ENCODE results near the gene SMC6.

The SMC6 gene

GRCh38 chr2:17762451-17762850 is 8.8 kb upstream of the SMC6 start:
- H3K4me3 ChIP-seq (ENCODE audit: low read depth, low read length): no peak overlapping the region
- H3K9ac ChIP-seq (ENCODE audit: low read length): no peak overlapping the region
- no peaks in the 10 kb centered on the region for H3K4me1 ChIP-seq (ENCODE audit: control insufficient read depth, insufficient read depth, low read length)
- peaks cover 58% of the 10 kb centered on the region for H3K36me3 ChIP-seq (ENCODE audit: control insufficient read depth, insufficient read depth, low read length)
- H3K27ac ChIP-seq (ENCODE audit: low read depth, low read length): no peak overlapping the region
- H3K9me3 ChIP-seq (ENCODE audit: control insufficient read depth, insufficient read depth, low read depth, low read length): no peaks in the 10 kb centered on the region
- no peaks in the 10 kb centered on the region for H3K27me3 ChIP-seq (ENCODE audit: control insufficient read depth, insufficient read depth, low read length)

GRCh38 chr2:17759805-17760204 is 6.2 kb upstream of the SMC6 start:
- H3K4me1 ChIP-seq (ENCODE audit: control insufficient read depth, insufficient read depth, low read length): no peaks in the 10 kb centered on the region
- H3K36me3 ChIP-seq (ENCODE audit: control insufficient read depth, insufficient read depth, low read length): peaks cover 40% of the 10 kb centered on the region
- no peaks in the 10 kb centered on the region for H3K9me3 ChIP-seq (ENCODE audit: control insufficient read depth, insufficient read depth, low read depth, low read length)
- H3K9ac ChIP-seq (ENCODE audit: low read length): no peak overlapping the region
- H3K4me3 ChIP-seq (ENCODE audit: low read depth, low read length): no peak overlapping the region
- no peak overlapping the region for H3K27ac ChIP-seq (ENCODE audit: low read depth, low read length)
- H3K27me3 ChIP-seq (ENCODE audit: control insufficient read depth, insufficient read depth, low read length): no peaks in the 10 kb centered on the region

- H3K4me3 ChIP-seq (ENCODE audit: low read depth, low read length): no peak overlapping the region
- no peaks in the 10 kb centered on the region for H3K27me3 ChIP-seq (ENCODE audit: control insufficient read depth, insufficient read depth, low read length)
- H3K9ac ChIP-seq (ENCODE audit: low read length): no peak overlapping the region
- H3K9me3 ChIP-seq (ENCODE audit: control insufficient read depth, insufficient read depth, low read depth, low read length): no peaks in the 10 kb centered on the region
- peaks cover 27% of the 10 kb centered on the region for H3K36me3 ChIP-seq (ENCODE audit: control insufficient read depth, insufficient read depth, low read length)
- no peak overlapping the region for H3K27ac ChIP-seq (ENCODE audit: low read depth, low read length)
- H3K4me1 ChIP-seq (ENCODE audit: control insufficient read depth, insufficient read depth, low read length): no peaks in the 10 kb centered on the region
These were observed 4.5 kb upstream of the SMC6 start for GRCh38 chr2:17758118-17758517.

DNA sequence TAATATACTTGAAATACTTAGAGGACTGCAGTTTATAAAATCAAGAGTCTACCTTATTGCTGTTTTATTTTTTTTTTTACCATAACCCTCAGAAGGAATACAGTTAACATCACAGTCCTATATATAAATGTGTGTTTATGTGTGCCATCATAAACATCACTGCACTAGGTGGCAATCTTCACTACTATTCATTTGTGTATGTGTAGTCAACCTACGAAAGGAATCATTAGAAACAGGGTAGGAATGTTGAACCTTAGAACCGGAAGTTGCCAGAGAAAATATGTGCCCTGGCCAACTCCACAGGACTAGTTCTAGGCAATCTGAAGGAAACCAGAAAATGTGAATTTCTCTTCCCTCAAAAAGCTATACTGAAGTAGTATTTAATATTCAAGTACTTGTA is 3.7 kb upstream of the SMC6 start:
- H3K4me1 ChIP-seq (ENCODE audit: control insufficient read depth, insufficient read depth, low read length): peaks cover 2% of the 10 kb centered on the region
- H3K36me3 ChIP-seq (ENCODE audit: control insufficient read depth, insufficient read depth, low read length): peaks cover 21% of the 10 kb centered on the region
- H3K4me3 ChIP-seq (ENCODE audit: low read depth, low read length): no peak overlapping the region
- no peak overlapping the region for H3K27ac ChIP-seq (ENCODE audit: low read depth, low read length)
- H3K9ac ChIP-seq (ENCODE audit: low read length): no peak overlapping the region
- H3K9me3 ChIP-seq (ENCODE audit: control insufficient read depth, insufficient read depth, low read depth, low read length): no peaks in the 10 kb centered on the region
- no peaks in the 10 kb centered on the region for H3K27me3 ChIP-seq (ENCODE audit: control insufficient read depth, insufficient read depth, low read length)

GRCh38 chr2:17756668-17757067 is 3.1 kb upstream of the SMC6 start:
- Histone ChIP-seq H3K27ac (ENCODE audit: low read depth, low read length) (no peak overlapping the region), H3K9ac (ENCODE audit: low read length) (no peak overlapping the region), H3K9me3 (ENCODE audit: control insufficient read depth, insufficient read depth, low read depth, low read length) (no peaks in the 10 kb centered on the region), H3K27me3 (ENCODE audit: control insufficient read depth, insufficient read depth, low read length) (no peaks in the 10 kb centered on the region), H3K4me3 (ENCODE audit: low read depth, low read length) (no peak overlapping the region), H3K36me3 (ENCODE audit: control insufficient read depth, insufficient read depth, low read length) (peaks cover 19% of the 10 kb centered on the region), H3K4me1 (ENCODE audit: control insufficient read depth, insufficient read depth, low read length) (peaks cover 8% of the 10 kb centered on the region)

DNA sequence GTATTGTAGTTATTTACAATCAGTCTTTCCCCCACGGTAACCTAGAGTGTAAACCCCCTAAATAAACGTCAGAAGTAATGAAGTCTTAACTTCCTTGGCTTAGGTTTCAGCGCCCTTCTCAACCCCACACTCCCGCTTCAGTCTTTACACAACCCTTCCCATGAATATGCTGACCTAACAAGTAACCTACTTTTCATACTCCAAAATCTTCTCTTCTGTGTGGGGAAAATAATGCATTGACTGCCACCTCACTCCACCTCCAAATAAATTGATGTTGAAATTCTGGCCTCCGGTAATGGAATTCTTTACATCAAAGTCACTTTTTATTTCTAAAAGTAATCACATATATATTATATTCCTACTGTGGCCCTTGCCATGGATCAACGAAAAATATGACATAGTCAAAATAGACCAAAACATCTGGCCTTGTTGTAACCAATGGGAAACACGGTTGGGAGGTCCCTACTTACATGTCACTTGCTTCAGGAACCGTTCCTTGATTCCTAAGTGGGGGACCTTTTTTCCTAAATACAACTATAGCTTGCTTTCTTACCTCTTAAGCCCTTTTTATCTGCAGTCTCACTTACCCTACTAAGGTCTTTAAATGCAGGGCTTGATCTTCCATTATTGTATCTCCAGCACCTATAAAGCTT is 1.3 kb upstream of the SMC6 start:
- H3K27me3 ChIP-seq (ENCODE audit: control insufficient read depth, insufficient read depth, low read length): no peaks in the 10 kb centered on the region
- peaks cover 4% of the 10 kb centered on the region for H3K36me3 ChIP-seq (ENCODE audit: control insufficient read depth, insufficient read depth, low read length)
- peak overlapping the region; percentile 88 for H3K9ac ChIP-seq (ENCODE audit: low read length)
- peaks cover 12% of the 10 kb centered on the region for H3K4me1 ChIP-seq (ENCODE audit: control insufficient read depth, insufficient read depth, low read length)
- H3K9me3 ChIP-seq (ENCODE audit: control insufficient read depth, insufficient read depth, low read depth, low read length): no peaks in the 10 kb centered on the region
- H3K4me3 ChIP-seq (ENCODE audit: low read depth, low read length): peak overlapping the region; percentile 89
- H3K27ac ChIP-seq (ENCODE audit: low read depth, low read length): peak overlapping the region; percentile 96; the same call in 1 of the 2 replicates

DNA sequence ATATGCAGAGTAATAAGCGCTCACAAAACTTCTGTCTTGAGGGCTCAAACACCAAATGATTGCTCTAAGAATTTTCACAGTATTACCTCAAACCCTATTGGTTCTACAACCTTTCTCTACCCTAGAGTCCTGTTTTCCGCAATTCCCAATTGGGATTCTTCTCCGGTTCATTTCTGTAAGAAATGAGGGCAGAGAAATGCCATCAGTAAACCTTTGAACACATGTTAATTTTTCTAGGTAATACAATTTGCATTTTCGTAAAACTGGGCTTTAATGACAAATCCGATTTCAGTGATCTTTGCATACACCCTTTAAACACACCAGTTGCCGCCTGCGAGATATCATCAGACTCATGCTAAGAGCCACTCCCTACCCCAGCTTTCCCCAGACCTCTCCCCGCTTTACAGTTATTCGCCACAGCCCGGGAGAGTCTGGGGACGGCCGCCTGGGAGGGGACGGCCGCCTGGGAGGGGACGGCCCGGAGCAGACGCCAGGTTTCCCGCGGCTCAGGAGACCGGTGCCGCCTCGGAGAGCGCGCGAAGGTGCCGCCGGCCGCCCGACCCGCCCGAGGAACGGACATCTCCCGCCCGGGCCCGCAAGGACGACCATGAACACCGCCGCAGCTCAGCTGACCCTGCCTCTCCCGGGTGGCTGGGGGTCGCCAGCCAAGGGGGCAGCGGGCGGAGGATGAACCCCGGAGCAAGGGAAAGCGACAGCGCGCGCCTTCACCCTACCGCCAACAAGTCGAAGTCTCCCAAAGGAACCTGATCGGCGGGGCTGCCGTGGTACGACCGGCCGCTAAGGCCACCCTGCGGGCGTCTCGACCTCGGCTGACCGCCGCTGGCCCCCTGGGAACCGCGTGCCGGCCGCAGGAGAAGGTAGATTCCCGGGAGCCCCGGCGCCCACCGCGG is 463 bp downstream of the SMC6 start:
- H3K27me3 ChIP-seq (ENCODE audit: control insufficient read depth, insufficient read depth, low read length): no peaks in the 10 kb centered on the region
- H3K4me1 ChIP-seq (ENCODE audit: control insufficient read depth, insufficient read depth, low read length): peaks cover 20% of the 10 kb centered on the region
- H3K9ac ChIP-seq (ENCODE audit: low read length): peak overlapping the region; percentile 88
- peak overlapping the region; percentile 96 for H3K27ac ChIP-seq (ENCODE audit: low read depth, low read length)
- H3K36me3 ChIP-seq (ENCODE audit: control insufficient read depth, insufficient read depth, low read length): no peaks in the 10 kb centered on the region
- H3K9me3 ChIP-seq (ENCODE audit: control insufficient read depth, insufficient read depth, low read depth, low read length): no peaks in the 10 kb centered on the region
- H3K4me3 ChIP-seq (ENCODE audit: low read depth, low read length): peak overlapping the region; percentile 89

GRCh38 chr2:17752246-17752645 is 1.4 kb downstream of the SMC6 start:
- peak overlapping the region; percentile 88 for H3K9ac ChIP-seq (ENCODE audit: low read length)
- no peak overlapping the region for H3K27ac ChIP-seq (ENCODE audit: low read depth, low read length)
- H3K9me3 ChIP-seq (ENCODE audit: control insufficient read depth, insufficient read depth, low read depth, low read length): no peaks in the 10 kb centered on the region

GRCh38 chr2:17749753-17750438 is 3.7 kb downstream of the SMC6 start:
- Histone ChIP-seq H3K9me3 (ENCODE audit: control insufficient read depth, insufficient read depth, low read depth, low read length) (no peaks in the 10 kb centered on the region), H3K9ac (ENCODE audit: low read length) (no peak overlapping the region), H3K36me3 (ENCODE audit: control insufficient read depth, insufficient read depth, low read length) (peaks cover 8% of the 10 kb centered on the region), H3K27me3 (ENCODE audit: control insufficient read depth, insufficient read depth, low read length) (no peaks in the 10 kb centered on the region), H3K27ac (ENCODE audit: low read depth, low read length) (no peak overlapping the region), H3K4me1 (ENCODE audit: control insufficient read depth, insufficient read depth, low read length) (peaks cover 33% of the 10 kb centered on the region), H3K4me3 (ENCODE audit: low read depth, low read length) (no peak overlapping the region)

More at GRCh38 chr2:17752246-17752645, 1.4 kb downstream of the SMC6 start:
- H3K4me3 ChIP-seq (ENCODE audit: low read depth, low read length): peak overlapping the region; percentile 89
- peaks cover 27% of the 10 kb centered on the region for H3K4me1 ChIP-seq (ENCODE audit: control insufficient read depth, insufficient read depth, low read length)
- H3K36me3 ChIP-seq (ENCODE audit: control insufficient read depth, insufficient read depth, low read length): no peaks in the 10 kb centered on the region
- no peaks in the 10 kb centered on the region for H3K27me3 ChIP-seq (ENCODE audit: control insufficient read depth, insufficient read depth, low read length)

DNA sequence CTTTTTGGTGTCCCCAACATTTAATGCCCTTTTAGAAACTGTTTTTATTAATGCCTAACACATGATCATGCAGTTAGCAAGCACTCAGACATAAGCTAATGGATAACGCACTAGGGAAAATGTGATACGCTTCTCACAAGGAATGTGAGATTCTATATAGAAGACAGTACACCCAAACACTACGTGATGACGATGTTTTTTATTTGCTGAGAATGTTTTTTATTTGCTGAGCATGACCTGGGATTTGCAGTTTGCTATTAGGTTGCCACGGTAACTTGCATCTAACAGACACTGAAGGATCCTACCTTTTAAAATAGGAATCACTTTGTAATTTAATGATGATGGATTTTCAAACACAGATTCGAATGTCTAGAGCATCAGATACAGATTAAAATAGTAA is 4.9 kb downstream of the SMC6 start:
- Histone ChIP-seq H3K9ac (ENCODE audit: low read length) (no peak overlapping the region), H3K27ac (ENCODE audit: low read depth, low read length) (peak overlapping the region; percentile 90), H3K9me3 (ENCODE audit: control insufficient read depth, insufficient read depth, low read depth, low read length) (no peaks in the 10 kb centered on the region), H3K36me3 (ENCODE audit: control insufficient read depth, insufficient read depth, low read length) (peaks cover 19% of the 10 kb centered on the region), H3K27me3 (ENCODE audit: control insufficient read depth, insufficient read depth, low read length) (no peaks in the 10 kb centered on the region), H3K4me1 (ENCODE audit: control insufficient read depth, insufficient read depth, low read length) (peaks cover 33% of the 10 kb centered on the region), H3K4me3 (ENCODE audit: low read depth, low read length) (peak overlapping the region; percentile 36; the same call in 1 of the 2 replicates)
